HG02610 (cell line): ENCODE measurements around the gene AGO4.
"Not testable (repeated sequence)": the region's sequence is repeated elsewhere in the genome, so short reads cannot be mapped to it uniquely, and the experiment has no call there.

ENCODE experiments used
- ATAC-seq: cut with Tn5 transposase; IDR thresholded peaks from one replicate; pipeline ENCODE4 v1.9.1; 2021; ENCODE audit warnings: mild to moderate bottlenecking, moderate library complexity; ENCODE audit not compliant: unreplicated experiment

The AGO4 gene

DNA sequence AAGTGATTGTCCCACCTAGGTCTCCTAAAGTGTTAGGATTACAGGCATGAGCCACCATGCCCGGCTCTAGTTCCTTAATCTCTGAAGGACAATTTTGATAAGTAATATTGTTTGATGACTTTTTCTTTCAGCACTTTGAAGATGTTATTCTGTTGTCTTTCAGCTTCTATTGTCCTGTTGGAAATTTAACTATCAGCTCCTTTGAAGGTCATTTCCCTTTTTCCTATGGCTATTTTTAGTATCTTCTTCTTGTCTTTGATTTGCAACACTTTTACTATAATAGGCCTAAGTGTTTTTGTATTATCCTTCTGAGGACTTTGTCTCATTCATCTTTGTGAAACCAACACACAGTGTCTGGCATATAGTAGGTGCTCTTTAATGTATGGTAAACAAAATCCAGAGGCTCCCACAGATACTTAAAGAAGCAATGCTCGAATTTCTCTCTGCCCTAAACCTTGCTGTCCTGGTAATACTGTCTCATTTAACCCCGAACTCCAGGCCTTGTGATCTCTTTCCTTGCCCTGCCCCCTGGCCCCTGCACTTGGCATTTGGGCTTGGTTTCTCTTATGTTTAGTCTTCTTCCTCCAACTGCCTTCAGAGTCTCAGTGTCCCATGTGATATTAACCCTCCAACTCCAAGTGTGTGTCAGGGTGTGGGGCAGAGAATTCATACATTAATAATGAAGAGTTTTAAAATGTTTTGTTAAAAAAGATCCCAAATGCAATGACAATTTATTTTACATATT is 56.2 kb downstream of the AGO4 start:
- ATAC-seq = no peak

DNA sequence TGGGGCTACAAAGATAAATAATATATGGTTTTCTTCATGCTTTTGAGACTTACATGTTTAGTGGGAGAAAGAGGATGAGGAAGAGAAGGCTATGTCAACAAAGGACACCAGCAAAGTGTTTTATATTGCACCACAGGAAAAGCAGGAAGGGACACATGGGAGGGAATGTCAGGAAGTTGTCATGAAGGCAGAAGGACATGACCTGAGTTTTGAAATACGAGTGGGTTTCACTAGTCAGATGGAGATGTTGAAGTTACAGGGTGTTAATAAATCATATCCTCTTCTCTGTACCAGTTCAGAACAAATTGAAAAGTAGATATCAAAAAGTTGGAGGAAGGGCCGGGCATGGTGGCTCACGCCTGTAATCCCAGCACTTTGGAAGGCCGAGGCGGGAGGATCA is 57.0 kb downstream of the AGO4 start:
- no peak for ATAC-seq

DNA sequence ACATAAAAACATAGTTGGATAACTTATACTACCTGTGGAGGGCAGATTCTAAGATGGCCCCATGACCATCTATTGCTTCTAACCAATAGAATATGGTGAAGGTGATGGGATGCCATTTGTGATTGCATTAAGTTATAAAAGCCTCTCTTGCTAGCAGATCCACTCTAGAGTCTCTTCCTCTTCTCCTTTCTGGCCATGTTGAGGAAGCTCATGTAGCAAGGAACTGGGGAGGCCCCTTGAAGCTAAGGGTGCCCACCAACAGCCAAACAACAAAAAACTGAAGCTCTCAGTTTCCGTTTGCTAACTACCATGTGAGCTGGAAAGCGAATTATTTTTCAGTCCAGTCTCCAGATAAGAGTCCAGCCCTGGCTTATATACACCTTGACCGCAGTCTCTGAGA is 59.2 kb downstream of the AGO4 start:
- ATAC-seq = no peak

DNA sequence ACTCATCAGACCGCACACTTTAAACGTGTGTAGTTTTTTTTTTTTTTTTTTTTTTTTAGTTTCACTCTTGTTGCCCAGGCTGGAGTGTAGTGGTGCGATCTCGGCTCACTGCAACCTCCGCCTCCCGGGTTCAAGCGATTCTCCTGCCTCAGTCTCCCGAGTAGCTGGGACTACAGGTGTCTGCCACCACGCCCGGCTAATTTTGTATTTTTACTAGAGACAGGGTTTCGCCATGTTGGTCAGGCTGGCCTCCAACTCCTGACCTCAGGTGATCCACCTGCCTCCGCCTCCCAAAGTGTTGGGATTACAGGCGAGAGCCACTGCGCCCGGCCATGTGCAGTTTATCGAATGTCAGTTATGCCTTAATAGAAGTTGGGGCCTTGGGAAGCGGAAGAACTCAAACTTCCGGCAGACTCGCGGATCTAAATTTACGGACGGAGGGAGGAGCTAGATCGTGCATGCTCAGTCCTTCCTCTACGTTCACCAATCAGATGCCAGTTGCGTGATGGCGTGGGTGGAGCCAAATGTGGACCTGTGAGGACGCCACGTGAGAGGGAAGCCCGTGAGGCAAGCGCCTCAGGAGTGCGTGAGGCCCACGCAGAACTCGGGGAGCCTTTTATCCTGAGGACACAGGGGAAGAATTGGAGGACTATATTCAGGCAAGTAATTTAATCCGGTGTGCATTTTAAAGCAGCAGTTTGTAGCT is 61.6 kb downstream of the AGO4 start:
- ATAC-seq = not testable (repeated sequence)

DNA sequence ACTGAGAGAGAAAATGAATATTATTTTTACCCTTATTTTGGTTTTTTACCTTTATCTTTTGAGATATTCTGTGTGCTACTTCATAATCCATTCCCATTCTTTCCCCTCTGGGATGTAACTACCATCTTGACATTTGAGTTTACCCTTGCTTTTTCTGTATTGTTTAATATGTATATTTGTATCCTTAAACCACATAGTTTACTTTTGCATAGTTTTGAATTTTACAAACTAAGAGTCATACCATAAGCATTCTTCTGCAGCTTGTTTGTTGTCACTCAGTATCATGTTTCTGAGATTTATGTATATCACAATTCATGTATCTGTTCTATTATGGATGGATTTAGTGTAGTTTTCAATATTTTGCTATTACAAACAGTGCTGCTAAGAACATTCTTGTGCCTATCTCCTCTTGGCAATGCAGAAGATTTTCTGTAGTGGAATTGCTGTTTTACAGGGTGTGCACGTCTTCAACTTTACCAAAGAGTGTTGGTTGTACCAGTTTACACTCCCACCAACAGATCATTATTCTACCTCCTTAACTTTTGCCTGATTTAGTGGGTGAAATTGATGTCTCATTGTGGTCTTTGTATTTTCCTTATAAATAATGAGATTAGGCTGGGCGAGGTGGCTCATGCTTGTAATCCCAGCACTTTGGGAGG is 63.0 kb downstream of the AGO4 start:
- ATAC-seq = no peak

DNA sequence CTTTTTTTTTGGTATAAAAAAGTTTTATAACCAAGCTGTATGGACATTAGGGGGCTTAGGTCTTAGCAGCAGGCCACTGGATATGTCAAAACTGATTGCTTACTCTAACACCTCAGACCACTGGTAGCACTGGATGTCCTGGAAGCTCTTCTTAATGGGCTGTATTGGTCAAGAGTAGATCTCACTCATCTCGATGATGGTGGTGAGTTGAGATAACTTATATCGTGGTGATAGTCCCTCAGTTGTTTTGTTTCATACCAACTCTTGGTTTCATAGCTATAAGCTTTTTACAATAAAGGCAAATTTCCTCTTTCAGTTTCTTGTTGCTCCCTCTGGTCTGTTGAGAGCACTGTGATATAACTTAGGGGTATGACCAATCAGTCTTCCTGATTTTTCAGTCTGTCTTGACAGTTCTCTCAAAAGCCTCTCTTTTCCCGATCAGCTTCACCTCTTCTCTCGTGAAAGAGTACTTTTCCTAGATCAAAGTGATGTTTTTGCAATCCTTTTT is 65.5 kb downstream of the AGO4 start:
- ATAC-seq = no peak

DNA sequence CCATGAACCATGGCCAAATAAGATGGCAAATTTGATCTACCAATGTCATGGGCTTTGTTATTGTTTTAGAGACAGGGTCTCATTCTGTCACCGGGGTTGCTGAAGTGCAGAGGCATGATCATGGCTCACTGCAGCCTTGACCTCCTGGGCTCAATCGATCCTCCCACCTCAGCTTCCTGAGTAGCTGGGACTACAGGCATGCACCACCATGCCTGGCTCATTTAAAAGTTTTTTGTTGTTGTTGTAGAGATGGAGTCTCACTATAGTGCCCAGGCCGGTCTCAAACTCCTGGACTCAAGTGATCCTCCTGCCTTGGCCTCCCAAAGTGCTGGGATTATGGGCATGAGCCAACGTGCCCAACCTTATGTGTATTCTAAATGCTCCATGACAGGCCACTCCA is 66.3 kb downstream of the AGO4 start:
- not testable (repeated sequence) for ATAC-seq

DNA sequence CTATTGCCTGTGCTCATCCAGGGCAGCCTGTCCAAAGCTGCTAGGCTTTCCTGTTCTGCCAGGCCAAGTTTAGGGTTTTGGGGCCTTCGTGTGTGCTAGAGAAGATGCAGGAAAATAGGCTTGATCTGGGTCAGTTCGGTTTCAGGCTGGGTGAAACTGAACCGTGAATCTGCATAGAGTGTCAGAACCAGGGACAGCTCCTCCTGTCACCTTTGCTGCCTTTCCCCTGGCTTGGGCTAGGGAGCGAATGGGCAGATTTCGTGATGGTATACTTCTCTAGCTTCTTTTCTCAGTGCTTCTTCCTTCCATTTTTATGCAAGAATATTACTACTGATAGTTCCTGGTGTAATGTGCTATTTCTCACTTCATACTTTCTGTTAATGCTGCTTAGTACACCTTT is 69.2 kb downstream of the AGO4 start:
- ATAC-seq = no peak

DNA sequence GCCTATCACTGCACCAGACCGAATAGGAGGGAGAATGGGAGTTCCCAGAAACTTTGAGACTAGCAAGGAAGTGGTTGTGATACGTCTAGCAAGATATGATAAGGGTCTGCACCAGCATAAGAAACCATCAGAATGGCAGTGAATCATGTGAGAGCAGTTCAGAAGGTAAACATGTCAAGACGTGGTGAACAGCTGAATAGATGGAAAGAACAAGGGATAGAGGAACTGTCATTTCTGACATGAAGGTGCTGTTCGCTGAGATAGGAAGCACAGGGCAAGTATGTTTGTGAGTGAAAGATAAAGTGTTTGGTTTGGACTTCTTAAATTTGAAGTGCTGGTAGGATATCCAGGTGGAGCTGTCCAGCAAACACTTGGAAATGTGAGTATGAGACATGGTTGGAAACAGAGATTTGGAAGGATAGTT is 74.0 kb downstream of the AGO4 start:
- no peak for ATAC-seq

DNA sequence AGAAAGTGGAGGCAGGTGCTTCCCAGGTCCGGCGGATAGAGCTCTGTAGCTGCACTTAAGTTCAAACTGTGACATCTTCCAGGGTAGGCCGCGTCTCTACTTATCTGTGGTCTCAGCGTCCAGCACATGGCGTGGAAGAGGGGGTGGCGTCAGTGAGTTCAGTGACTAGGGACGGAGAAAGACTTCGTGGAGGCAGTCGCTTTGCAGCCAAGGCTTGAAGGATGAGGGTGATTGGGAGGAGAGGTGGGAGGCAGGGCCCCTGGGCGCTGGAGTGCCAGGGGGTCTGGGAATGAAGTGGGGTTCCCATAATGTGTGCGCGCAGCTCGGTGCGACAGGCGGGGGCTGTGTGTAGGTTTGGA is 74.7 kb downstream of the AGO4 start:
- no peak for ATAC-seq

DNA sequence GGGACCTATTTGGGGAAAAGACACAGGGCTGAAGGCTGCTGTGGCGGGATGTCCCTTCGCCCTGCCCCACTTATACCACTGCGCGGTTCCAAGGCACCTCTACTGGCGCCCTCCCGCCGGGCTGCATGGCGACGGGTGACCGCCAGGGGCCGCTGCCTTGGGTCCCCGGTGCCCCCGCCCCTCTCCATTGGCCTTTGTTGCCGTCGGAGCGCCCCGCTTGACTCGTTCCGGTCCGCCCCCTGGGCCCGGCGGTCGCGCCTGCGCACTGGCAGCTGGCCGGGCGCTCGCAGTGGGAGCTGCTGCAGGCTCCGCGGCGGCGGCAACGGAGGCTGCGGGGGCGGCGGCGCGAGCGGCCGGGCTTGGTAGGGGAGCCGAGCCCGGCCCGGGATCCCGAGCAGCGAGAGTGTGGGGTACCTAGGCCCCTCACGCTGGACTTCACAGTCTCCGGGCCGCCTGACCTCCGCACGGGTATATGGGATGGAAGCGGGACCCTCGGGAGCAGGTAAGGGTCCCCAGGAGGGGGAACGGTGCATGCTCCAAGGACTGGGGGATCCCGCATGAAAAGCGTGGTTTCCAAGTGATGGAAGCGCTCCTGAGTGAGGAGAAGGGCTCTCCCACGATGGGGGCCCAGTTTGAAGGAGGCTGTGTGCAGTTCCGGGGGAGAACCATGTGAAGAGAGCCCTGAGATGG is 75.3 kb downstream of the AGO4 start, which contains the start of gene AGO1:
Gene AGO1, plus strand, starts transcription at position 265 of the 690 bp plus-strand sequence. Its CDS starts 213 bp downstream, at position 478.
- ATAC-seq = peak; percentile 89

DNA sequence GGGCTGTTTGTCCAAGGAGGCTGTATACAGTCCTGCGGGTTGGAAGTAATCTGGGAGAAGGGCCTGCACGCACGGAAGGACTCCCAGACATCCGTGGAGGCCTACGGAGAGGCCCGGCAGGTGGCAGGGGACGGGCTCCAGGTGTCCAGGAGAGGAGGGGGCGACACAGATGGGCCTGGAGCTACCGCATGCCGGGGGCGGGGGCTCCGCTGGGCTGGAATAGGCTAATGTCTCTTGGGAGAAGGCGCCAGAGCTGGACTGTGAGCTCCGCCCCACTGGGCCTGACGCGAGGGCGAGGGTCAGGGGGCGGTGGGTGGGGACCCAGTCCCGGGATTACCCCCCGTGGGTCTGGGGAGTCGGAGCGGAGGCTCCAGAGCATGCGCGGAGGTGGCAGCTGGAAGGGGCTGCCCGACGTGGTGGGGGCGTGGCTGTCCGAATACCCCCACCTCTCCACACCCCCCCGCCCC is 75.9 kb downstream of the AGO4 start:
- ATAC-seq = no peak

DNA sequence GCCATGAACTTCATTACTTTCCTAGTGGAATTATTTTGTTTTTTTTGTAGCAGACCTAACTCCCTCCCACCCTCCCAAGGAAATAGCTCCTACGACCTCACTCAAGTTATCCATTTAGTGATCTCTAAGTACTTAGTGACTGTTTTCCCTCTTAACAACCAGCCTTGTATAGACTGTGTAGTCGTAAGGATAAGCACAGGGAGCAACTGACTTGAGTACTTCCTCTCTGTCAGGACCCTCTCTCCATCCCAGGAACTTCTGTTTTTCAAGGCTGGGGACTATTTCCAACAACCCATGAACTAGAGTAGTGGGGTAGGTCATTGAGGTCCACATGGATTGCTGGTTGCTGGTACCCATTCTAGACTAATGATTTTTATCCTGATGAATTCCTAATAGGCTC is 77.1 kb downstream of the AGO4 start:
- ATAC-seq = no peak

DNA sequence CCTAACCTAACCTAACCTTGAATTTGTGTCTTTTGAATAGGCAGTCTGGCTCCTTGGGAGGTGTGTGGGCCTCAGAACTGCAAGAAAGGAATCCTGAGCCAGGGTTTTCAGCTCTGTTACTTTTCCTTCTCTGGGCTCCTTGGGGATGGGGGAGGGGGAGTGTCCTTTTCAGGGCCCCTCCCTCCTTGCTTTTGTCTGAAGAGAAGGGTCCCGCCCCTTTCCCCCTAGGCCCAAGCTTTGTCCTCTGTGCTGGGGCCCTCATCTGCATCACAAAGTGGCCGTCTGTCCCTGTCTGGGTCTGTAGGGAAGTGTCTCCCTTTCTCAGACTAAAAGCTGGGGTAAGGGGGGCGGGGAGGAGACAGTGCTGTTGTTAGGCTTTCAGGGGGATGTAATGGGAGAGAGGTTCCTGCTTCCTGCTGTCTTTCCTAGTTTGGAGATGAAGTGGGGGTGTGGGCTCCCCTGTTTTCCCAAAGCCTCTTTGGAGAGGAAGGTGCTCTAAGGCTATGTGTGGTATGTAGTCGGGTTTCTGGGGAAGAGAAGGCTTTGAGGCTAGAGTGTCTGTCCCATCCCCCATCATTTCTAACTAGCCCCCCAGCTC is 78.2 kb downstream of the AGO4 start:
- ATAC-seq = no peak

DNA sequence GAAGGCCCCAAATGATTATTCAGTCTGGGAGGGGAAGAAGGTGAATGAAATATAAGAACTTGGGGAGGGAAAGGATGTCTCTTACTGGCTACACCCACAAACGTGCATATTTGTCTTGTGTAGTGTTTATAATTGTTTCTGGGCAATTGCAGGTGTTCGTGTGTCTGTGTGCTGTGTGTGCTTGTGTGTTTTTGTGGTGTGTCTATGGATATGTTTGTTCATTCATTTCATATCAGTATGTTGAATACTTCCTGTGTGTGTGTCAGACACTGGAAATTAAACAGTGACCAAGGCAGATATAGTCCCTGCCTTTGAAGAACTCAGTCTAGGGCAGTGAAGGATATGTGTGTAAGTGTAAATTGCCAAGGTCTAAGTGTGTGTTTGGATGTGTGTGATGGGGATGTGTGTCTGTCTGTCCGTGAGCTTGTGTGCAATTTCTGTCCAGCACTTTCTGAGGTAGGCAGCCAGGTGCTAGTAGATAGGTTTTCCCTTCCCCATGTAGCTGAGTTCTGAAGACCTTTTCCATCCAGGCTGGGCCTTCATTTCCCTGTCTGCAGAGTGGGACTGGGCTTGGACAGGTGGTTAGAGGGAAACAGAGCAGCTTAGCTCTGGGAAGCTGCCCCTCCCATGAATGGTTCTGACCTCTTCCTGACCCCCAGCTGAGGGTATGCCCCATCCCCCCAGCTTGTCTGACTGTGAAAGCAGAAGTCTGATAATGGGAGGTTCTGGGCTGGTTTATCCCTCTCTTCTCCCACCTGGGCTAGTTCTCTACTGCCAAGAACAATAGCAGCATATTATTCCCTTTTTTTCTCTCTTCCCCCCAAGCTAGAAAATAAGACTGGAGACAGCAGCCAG is 79.0 kb downstream of the AGO4 start:
- no peak for ATAC-seq

DNA sequence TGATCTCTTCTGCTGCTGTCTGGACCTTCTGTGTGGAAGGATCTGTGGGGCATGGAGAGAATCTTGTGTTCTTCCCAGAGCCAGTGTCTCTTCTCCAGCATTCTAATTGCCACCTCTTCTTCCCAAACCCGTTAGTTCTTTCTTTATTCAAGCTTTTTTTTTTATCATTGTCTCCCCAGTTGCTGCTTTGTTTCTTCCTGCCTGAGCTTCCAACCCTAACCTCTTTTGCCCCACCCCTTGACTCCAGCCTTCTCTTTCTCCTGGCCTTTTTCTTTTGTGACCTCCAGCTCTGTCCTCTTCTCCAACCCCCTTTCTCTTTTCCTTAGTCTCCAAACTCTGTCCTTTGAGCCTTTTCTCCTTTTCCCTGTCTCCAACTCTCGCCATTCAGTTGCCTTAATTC is 79.7 kb downstream of the AGO4 start:
- no peak for ATAC-seq

DNA sequence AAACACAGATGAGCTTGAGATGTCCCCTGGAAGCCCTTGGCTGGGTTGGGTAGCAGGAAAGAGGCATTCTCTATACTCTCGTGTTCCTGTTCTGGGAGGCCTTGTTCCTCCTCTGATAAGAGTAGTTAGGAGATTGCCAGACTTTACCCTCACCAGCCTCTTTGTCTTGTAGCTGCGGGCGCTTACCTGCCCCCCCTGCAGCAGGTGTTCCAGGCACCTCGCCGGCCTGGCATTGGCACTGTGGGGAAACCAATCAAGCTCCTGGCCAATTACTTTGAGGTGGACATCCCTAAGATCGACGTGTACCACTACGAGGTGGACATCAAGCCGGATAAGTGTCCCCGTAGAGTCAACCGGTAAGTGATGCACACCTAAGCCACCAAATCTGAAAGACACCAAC is 80.4 kb downstream of the AGO4 start:
- no peak for ATAC-seq

DNA sequence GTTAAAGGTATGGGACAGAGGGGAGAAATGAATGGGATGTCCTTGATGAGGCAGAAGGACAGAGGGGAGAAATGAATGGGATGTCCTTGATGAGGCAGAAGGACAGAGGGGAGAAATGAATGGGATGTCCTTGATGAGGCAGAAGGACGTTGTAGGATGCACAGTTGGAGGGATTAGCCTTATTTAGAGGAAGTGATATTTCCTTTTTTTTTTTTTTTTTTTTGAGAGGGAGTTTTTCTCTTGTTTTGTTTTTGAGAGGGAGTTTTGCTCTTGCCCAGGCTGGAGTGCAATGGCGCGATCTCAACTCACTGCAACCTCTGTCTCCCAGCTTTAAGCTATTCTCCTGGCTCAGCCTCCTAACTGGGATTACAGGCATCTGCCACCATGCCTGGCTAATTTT is 81.2 kb downstream of the AGO4 start:
- ATAC-seq = not testable (repeated sequence)

DNA sequence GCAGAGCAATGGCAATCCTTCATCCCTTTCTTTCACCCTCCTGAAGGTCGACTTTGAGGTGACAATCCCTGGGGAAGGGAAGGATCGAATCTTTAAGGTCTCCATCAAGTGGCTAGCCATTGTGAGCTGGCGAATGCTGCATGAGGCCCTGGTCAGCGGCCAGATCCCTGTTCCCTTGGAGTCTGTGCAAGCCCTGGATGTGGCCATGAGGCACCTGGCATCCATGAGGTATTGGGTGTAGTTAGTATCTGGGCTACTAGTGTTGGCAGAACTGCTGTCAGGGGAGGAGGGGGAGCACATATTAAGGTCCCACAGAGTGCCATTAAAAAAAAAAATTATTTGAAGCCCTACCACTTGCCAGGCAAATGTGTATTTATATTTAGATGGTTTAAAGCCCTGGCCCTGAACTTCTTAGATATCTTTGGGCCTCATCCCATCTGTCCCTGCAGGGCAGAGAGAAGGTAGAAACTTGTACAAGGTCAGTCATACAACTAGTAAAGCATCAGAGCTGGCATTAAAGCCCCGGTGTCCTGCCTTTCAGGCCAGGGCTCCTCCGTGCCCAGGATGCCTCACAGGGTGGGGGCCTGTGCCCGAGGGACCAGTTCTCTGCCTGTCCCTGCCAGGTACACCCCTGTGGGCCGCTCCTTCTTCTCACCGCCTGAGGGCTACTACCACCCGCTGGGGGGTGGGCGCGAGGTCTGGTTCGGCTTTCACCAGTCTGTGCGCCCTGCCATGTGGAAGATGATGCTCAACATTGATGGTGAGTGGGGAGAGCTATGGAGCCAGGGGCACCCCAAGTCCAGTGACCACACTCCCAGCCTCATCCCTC is 85.4 kb downstream of the AGO4 start:
- no peak for ATAC-seq
